AG04450 (cell line): ENCODE results near the gene CENPF. TPM values are rescaled to one million over a fixed set of nuclear protein-coding genes. Genes with fewer than 3 reads are reported as not detected.

Source experiments
- CTCF ChIA-PET: fragments of 300-600, 350-600 bp; formaldehyde crosslinking; extraction: SDS; loops from one replicate; lab custom pipeline; 2022; ENCODE audit warnings: antibody characterized with exemption, inconsistent platforms; lab: Charles Lee
- POLR2A ChIA-PET: fragments of 350-600 bp; formaldehyde crosslinking; extraction: SDS; loops from one replicate; lab custom pipeline; 2021; ENCODE audit warnings: antibody characterized with exemption, inconsistent platforms; lab: Yijun Ruan, JAX
- DNase-seq: peaks from one replicate; pipeline ENCODE4 v3.0.0-alpha.2; 2011; ENCODE audit warnings: low read depth, low spot score
- H3K27ac ChIP-seq: one replicate; pipeline ENCODE4 v1.5.1; 2012; ENCODE audit warnings: low read depth, low read length, control low read depth
- H3K27me3 ChIP-seq: one replicate; pipeline ENCODE4 v1.6.0; 2012; ENCODE audit warnings: low read length; ENCODE audit not compliant: control insufficient read depth, insufficient read depth
- H3K4me3 ChIP-seq: 2 replicates; pipeline ENCODE4 v1.5.1; 2011; ENCODE audit warnings: mild to moderate bottlenecking, low read depth, low read length, control low read depth
- H3K9me3 ChIP-seq: 2 replicates; pipeline ENCODE4 v1.5.1; 2012; ENCODE audit warnings: low read length; ENCODE audit not compliant: control insufficient read depth, insufficient read depth
- polyA plus RNA-seq: library from polyadenylated mRNA; depleted of rRNA; stranded (reverse); fragments of >200 nt; gene quantifications from 2 replicates; pipeline ENCODE4 v1.2.3, GENCODE V29; 2011
- TF ChIP-seq, protein P1 (sequence below): IDR thresholded peaks from 2 replicates; pipeline ENCODE4 v1.5.1; 2011; ENCODE audit warnings: low read depth, low read length, control low read depth, inconsistent platforms

The CENPF gene
- polyA plus RNA-seq, 1 experiment, result 17.5 TPM

DNA sequence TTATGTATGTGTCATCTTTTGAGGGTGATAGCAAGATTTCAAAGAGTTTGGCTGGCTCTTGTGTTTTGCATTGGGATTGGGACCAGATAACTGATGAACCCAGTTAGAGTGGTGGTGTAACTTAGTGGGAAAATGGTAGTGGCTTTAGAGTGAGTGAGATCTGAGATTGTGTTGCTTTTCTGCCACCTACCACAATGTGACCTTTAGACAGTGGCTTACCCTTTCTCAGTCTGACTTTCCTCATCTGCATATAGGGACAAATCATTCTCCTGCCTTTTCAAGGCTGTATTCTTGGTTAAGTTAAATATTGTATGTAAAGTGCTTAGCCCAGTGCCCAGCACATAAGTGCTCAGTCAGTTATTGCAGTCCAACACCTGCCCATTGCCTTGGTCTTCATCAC, 31.3 kb downstream of the CENPF start:
- ChIA-PET POLR2A (no interaction called here), CTCF (interaction anchor here (1.2 to 10.2 kb wide), 4 partner anchors 7 to 891 kb away, joined by 4 to 99 read pairs (median 30); no protein-coding TSS in a partner anchor)

DNA sequence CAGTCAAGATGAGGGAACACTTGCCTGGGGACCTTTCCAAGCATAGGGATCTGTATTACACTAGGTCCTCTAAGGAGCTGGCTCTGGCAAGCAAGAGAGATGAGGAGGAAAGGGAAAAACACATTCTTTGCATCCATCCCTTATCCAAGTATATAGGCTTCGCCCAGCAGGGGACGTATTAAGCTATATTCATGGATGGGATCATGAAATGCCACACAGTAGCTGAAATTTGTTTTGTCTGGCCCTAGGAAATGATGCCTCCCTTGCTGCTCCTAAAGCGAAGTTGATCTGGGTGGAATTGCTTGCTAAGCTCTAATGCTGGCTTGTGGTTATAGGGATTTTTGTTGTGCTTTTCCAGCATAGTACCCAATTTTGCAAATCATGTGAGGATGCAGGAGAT, 32.1 kb downstream of the CENPF start:
- CTCF ChIA-PET, result interaction anchor here (1.2 to 10.2 kb wide), 5 partner anchors 8 to 890 kb away, joined by 4 to 99 read pairs (median 28); no protein-coding TSS in a partner anchor
- no peak overlapping the region for H3K4me3 ChIP-seq
- TF ChIP-seq, protein P1, sequence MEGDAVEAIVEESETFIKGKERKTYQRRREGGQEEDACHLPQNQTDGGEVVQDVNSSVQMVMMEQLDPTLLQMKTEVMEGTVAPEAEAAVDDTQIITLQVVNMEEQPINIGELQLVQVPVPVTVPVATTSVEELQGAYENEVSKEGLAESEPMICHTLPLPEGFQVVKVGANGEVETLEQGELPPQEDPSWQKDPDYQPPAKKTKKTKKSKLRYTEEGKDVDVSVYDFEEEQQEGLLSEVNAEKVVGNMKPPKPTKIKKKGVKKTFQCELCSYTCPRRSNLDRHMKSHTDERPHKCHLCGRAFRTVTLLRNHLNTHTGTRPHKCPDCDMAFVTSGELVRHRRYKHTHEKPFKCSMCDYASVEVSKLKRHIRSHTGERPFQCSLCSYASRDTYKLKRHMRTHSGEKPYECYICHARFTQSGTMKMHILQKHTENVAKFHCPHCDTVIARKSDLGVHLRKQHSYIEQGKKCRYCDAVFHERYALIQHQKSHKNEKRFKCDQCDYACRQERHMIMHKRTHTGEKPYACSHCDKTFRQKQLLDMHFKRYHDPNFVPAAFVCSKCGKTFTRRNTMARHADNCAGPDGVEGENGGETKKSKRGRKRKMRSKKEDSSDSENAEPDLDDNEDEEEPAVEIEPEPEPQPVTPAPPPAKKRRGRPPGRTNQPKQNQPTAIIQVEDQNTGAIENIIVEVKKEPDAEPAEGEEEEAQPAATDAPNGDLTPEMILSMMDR, result no peak
- no peaks in the 10 kb centered on the region for H3K27me3 ChIP-seq
- H3K27ac ChIP-seq, result no peak overlapping the region
- POLR2A ChIA-PET, result no interaction called here
- H3K9me3 ChIP-seq, result no peaks in the 10 kb centered on the region
- DNase-seq, result no peak

More for the DNA sequence above, 31.3 kb downstream of the CENPF start:
- no peaks in the 10 kb centered on the region for H3K27me3 ChIP-seq
- no peaks in the 10 kb centered on the region for H3K9me3 ChIP-seq
- no peak for DNase-seq
- H3K27ac ChIP-seq, result no peak overlapping the region
- TF ChIP-seq, protein P1, result no peak
- H3K4me3 ChIP-seq, result no peak overlapping the region

DNA sequence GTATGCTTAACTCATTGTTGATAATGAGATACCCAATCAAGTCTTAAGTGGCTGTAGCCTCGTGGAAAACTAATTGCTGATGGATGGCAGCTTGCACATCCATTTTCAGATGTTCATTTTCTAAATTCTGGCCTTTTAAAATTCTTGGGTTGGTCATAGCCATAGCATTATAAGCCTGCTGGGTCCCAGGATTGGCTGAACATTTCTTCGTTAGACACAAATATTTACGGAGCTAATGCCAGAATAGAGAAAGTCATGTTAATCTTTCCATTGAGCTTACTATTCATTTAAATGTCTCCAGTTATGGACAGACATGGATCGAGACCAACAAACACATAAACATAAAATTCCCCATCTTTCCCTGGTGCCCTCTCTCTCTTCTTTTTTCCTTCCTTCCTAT, 32.5 kb downstream of the CENPF start:
- H3K4me3 ChIP-seq, result no peak overlapping the region
- H3K27ac ChIP-seq, result no peak overlapping the region
- ChIA-PET POLR2A (no interaction called here), CTCF (interaction anchor here (1.2 to 10.2 kb wide), 5 partner anchors 8 to 890 kb away, joined by 4 to 99 read pairs (median 28); no protein-coding TSS in a partner anchor)
- TF ChIP-seq, protein P1, result no peak
- H3K9me3 ChIP-seq, result no peaks in the 10 kb centered on the region
- no peak for DNase-seq
- H3K27me3 ChIP-seq, result no peaks in the 10 kb centered on the region

DNA sequence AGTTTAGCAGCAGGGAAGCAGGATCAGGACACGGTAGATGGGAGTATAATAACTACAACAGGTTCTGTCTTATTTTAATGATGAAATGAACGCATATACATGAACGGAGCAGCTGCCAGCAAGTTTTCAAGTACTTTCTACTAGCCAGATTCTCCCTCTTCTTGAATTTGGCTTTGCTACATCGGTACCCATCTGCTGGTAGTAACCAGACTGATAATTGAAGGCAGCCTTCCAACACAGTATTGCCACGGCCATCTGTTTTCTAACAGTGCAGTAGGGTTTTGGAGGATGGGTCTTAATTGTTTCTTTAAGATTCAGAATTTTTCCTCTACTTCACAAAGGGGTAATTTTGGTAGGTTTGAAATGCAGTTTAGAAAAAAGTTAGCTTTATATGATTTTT, 33.4 kb downstream of the CENPF start:
- Histone ChIP-seq H3K9me3 (no peaks in the 10 kb centered on the region), H3K27me3 (no peaks in the 10 kb centered on the region), H3K27ac (no peak overlapping the region), H3K4me3 (no peak overlapping the region)
- DNase-seq, result no peak
- TF ChIP-seq, protein P1, result no peak
- ChIA-PET POLR2A (no interaction called here), CTCF (interaction anchor here (0.7 to 10.2 kb wide), 8 partner anchors 9 to 889 kb away, joined by 3 to 99 read pairs (median 24); no protein-coding TSS in a partner anchor)

DNA sequence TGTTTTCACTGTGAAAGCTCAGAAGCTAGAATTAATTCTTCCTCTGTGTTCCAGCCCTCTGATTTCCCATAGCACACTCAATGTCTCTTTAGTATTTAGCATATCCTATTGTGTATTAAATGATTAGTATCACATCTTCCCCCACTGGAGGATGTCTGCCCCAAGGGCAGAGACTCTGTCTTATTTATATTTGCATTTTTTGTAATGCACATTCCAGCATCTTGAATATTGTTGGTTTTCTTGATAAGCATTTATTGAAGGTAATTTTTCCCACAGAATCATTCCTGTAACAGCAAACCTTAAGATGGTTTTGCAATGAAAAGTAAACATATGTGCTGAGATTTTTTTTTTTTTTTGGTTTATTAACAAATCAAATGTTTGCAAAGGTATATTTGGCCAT, 34.1 kb downstream of the CENPF start:
- H3K27ac ChIP-seq, result no peak overlapping the region
- no peaks in the 10 kb centered on the region for H3K9me3 ChIP-seq
- ChIA-PET POLR2A (no interaction called here), CTCF (interaction anchor here (0.6 to 10.2 kb wide), 24 partner anchors 10 to 902 kb away, joined by 3 to 99 read pairs (median 4); no protein-coding TSS in a partner anchor)
- no peaks in the 10 kb centered on the region for H3K27me3 ChIP-seq
- TF ChIP-seq, protein P1, result no peak
- DNase-seq, result no peak
- H3K4me3 ChIP-seq, result no peak overlapping the region
